Activated CD4-positive, alpha-beta T cell treated with anti-CD3 and anti-CD28 coated beads, Interleukin-2, amount 50 U/mL, for 4 hours (primary cell): ENCODE results near the gene PLAC1.

Experiments used
- DNase-seq, 2 experiments: peaks; one replicate each; pipeline ENCODE4 v3.0.0-alpha.2; 2020

Gene PLAC1

DNA sequence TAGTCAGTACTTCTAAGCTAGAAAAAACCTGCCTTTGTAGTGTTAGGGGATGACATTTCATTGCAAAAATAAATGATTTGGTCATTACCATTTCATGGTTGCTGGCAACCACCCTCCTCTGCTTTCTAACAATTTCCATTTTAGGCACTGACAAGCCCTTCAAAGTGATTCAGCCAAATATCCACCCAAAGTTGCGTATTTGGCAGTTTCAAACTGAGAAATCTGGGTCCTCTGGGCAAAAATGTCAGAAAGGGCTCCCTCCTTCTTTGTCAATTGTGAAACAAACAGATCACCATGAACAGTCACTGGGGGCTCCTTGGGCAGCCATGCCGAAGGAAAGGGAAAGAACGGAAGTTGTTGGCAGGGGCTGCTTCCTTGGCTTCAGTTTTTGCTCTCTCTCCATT lies 33.0 kb downstream of the PLAC1 start:
- no peak for DNase-seq

DNA sequence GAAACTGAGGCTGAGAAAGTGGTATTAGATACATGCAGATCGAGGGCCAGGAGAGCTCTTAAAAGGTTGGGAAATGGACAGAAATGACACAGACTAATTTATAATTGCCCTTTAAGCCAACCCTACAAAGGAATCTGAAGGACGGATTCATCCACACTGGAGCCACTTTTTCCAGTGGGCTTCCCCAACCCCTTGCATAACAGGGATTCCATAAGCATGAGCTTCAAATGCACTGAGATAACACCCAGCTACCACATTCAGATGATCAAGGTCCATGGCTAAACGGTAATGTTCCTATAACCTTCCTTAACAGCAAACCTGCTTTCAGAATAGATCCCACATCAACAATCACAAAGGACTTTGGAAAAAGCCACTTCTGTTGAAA lies 34.2 kb downstream of the PLAC1 start:
- DNase-seq = no peak

DNA sequence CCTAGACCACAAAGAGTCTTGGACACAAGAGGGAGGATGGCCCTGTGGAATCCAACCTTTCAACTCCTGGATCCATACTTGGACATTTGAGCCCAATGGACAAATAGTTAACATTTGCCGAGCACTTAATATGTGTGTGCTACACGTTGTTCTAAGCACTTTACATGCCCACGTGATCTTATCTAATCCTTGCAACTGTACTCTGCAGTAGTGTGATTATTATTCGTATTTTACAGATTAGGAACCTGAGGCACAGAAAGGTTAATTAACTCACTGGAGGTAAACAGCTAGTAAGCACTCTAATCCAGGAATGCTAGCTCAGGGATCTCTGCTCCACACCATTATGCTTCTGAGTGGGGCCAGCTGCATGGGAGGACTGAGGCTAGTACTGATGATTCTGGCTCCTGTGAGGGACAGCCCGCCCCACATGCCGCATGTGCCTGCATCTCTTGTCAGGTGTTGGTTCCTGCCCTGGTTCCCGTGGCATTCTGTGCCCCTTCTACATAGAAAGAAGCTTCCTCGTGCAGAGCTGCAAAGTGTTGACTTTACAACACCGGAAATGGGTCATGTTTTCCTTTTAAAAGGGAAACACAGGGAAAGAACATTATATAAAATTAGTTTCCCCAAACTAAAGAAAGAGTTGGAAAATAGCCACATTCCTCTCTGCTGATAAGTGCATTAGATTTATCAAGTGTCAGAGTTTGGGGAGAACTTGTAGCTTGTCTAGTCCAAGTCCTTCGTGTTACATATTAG lies 34.8 kb downstream of the PLAC1 start:
- DNase-seq = no peak

DNA sequence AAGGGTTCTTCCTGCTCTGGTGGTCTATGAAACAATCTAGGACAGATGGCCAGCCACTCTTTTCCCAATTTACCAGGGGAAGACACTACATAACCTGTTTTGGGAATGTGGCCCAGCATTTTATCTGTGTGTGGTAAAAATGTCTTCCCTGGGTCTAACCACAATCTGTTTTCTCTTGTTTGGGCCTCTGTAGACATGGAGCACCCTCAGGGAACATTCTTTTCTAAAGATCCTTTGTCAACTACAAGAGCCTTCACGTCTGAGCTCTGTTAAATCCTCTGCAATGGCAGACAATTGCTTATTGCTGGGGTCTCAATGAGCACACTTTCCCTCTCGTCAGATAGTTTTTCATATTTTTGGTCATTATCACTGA lies 35.5 kb downstream of the PLAC1 start:
- no peak for DNase-seq

- no peak for DNase-seq
Measured at GRCh38 chrX:134622056-134622812, 36.0 kb downstream of the PLAC1 start.

- no peak for DNase-seq
Measured at GRCh38 chrX:134619838-134620237, 38.4 kb downstream of the PLAC1 start.

- no peak for DNase-seq
Measured at GRCh38 chrX:134613396-134613795, 44.9 kb downstream of the PLAC1 start.

GRCh38 chrX:134608153-134608552 lies 50.1 kb downstream of the PLAC1 start:
- DNase-seq = no peak

GRCh38 chrX:134607523-134607922 lies 50.7 kb downstream of the PLAC1 start:
- no peak for DNase-seq

DNA sequence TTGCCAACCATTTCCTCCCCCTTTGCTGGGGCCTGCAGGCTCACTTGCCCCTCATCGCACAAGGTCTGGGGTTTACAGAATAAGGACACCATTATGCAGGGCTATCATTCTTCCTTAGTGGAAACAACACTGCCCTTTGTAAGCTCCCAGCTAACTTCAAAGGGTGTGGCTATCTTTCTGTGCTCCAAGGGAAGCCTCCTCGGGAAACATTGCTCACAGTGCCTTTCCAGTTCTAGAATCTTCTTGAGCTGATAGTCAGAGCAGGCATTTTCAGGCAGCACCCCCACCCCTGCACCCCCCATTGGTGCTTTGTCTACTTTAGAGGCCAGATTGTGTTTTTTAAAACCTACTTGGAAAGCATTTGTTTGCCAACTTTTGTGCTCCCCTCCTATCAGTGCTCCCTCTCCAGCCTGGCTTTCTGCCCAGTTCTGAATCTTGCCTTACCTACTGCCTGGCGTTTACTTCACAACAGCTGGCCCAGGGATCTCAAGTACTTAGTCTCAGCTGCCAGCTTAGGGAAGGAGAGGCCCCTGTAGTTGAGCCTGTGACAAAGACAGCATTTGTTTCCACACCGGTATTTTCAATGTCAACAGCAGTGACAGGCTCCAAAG lies 53.5 kb downstream of the PLAC1 start:
- no peak for DNase-seq

- DNase-seq = no peak
Measured at GRCh38 chrX:134603806-134604700, 54.2 kb downstream of the PLAC1 start.

GRCh38 chrX:134602410-134602809 lies 55.9 kb downstream of the PLAC1 start:
- no peak for DNase-seq

DNA sequence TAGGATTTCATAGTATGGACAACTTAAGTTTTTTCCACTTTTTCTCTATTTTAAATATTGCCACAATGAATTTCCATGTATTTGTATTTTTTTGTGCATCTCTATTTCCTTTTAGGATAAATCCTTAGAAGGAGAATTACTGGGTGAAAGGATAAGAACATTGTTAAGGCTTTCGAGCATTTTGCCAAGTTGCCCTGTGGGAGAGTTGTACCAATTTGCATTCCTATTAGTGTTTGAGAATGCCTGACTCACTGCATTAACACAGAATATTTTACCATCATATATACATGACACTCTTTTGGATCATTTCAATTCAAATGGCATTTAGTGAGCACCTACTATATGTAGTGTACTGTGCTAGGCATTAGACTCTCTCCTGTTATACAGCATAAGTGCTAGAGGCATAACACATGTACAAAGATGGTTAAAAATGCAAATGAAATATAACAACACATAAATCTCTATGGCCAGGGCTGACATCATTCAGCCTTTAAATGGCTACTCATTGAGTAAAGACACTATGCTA lies 57.0 kb downstream of the PLAC1 start:
- DNase-seq = no peak

DNA sequence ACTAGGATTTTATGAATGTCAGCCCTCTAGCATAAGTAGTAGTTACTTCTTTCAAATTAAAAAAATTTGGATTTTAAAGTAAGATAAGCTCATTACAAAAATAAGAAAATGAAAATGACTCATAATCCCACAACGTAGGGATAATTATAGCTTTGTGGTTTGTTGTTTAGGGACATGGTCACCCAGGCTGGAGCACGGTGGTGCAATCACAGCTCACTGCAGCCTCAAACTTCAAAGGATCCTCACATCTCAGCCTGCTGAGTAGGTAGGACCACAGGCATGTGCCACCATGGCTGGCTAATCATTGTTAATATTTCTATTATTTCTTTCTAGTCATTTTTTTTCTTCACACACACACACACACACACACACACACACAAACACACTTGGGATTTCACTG lies 57.6 kb downstream of the PLAC1 start:
- no peak for DNase-seq

- no peak for DNase-seq
Measured at GRCh38 chrX:134599184-134599914, 58.9 kb downstream of the PLAC1 start.

DNA sequence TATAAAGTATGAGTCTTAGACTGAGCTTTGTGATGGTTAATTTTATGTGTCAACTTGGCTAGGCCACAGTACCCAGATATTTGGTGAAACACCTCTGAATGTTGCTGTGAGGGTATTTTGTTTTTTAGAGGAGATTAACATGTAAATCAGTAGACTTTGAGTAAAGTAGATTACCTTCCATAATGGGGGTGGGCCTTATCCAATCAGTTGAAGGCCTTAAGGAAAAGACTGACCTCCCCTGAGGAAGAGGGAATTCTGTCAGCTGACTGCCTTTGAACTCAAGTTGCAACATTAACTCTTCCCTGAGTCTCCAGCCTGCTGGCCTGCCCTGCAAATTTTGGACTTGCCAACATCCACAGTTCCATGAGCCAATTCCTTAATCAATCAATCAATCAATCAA lies 66.0 kb downstream of the PLAC1 start:
- DNase-seq = no peak

GRCh38 chrX:134591502-134591901 lies 66.8 kb downstream of the PLAC1 start:
- no peak for DNase-seq

DNA sequence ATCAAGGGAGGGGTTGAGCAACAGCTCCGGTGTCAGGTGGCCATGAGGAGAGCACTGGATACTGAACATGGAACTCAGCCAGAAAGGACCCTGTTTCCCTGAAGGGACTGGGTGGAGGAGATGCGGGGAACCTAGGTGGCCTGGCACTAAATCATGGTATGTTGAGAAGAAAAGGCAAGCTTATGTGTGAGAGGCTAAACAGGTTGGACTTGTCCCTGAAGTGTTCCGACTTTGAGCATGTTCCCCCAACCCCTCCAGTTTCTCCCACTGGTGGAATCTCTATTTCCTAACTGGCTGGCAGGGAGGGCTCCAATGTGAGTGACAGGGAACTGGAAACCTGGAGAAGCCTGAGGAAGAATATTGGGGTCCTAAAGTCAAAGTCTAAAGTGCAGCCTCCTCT lies 69.5 kb downstream of the PLAC1 start:
- no peak for DNase-seq

DNA sequence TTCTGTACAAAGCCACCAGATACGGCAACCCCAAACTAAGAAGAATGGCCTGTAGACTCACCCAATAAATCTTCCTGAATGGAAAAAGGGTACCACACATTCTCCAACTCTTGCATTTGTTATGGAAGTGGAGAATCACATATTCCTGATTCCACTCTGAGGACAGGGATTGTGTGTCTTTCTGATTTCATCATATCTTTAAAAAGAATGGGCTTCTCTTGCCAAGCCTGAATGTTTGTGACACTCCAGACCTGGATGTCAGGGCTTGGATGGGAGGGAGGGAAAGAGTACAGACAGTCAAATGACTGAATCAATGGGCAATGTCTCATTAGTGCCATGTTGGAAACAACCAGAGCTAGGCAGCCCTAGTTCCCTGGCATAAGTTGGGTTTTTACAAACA lies 77.4 kb downstream of the PLAC1 start:
- no peak for DNase-seq

GRCh38 chrX:134573683-134574035 lies 84.6 kb downstream of the PLAC1 start:
- DNase-seq = no peak

- no peak for DNase-seq
Measured at GRCh38 chrX:134572816-134573682, 85.2 kb downstream of the PLAC1 start.
